ENCODE results near the gene DNAJC28.

DNA sequence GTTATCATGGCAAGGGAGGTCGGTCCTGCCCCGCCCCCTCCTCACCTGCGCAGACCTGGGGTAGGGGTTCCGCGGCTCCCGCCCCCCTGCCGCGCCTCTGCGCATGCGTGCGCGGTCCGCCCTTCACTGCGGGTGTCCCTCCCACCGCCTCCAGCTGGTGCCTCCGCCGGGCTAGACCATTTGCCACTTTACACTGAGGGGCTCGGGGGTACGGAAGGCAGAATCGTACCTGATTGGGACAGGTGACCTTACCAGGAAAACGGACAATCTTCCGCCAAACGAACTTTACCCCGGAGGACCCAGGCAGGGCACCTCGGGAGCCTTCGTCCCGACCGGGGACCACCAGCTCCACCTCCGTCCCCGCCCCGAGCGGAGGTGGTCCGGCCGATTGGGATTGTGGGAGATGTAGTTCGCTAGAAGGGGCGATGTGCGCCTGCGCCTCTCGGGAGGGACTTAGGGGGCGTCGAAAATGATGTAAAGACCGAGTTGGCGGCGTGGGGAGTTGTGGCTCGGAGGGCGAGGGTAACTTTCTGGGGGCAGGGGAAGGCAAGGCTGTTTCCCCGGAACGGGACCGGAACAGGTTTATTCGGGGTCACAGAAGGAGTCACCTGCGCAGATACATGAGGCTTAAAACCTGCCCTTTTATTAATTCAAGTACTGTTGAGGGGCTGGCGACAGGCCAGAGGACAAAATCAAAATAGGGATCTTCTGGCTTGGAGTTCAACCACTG is at the start of gene DNAJC28:
- no peak for TF ChIP-seq CTCF (conservative IDR thresholded peaks at IDR 0.05; ENCODE audit: low read depth in 2 of 2)
- TF ChIP-seq POLR2AphosphoS5 (IDR thresholded peaks at IDR 0.05; ENCODE audit: low read depth): peak; percentile 89
